ENCODE measurements around the gene FOXJ3.

FOXJ3 gene

GRCh38 chr1:42239041-42239440, 96.0 kb downstream of the FOXJ3 start:
- Histone ChIP-seq H3K4me1 (ENCODE audit: control insufficient read depth, low read depth, low read length) (no peaks in the 10 kb centered on the region), H3K9ac (ENCODE audit: low read length) (no peak overlapping the region), H3K27ac (ENCODE audit: low read length) (no peak overlapping the region), H3K36me3 (ENCODE audit: control insufficient read depth, low read depth, low read length) (no peaks in the 10 kb centered on the region), H3K4me3 (ENCODE audit: low read length) (no peak overlapping the region), H3K9me3 (ENCODE audit: control insufficient read depth, low read depth, low read length) (peaks cover 32% of the 10 kb centered on the region), H3K27me3 (ENCODE audit: control insufficient read depth, insufficient read depth, low read length) (no peaks in the 10 kb centered on the region)

- no peaks in the 10 kb centered on the region for H3K27me3 ChIP-seq (ENCODE audit: control insufficient read depth, insufficient read depth, low read length)
Observed at GRCh38 chr1:42231253-42231652, 103.8 kb downstream of the FOXJ3 start.

DNA sequence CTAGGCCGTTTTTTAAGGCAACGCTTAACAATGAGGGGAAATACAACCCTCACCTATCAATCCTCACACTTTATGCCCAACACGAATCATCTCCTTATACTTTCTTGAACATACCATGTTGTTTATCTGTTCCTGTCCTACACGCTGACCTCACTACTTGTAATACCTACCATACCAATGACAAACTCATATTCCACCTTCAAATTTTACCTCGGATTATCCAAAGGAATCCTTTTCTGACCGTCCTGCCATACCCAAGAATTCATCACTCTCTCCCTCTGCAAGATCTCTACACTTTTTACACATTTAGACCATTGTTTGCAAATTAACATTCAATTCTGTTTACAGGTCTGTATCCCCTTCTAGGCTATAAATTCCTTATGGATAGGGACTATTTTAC, 106.1 kb downstream of the FOXJ3 start:
- H3K36me3 ChIP-seq (ENCODE audit: control insufficient read depth, low read depth, low read length), result no peaks in the 10 kb centered on the region
- H3K9ac ChIP-seq (ENCODE audit: low read length), result no peak overlapping the region
- no peaks in the 10 kb centered on the region for H3K9me3 ChIP-seq (ENCODE audit: control insufficient read depth, low read depth, low read length)
- no peak overlapping the region for H3K4me3 ChIP-seq (ENCODE audit: low read length)
- no peaks in the 10 kb centered on the region for H3K4me1 ChIP-seq (ENCODE audit: control insufficient read depth, low read depth, low read length)
- no peaks in the 10 kb centered on the region for H3K27me3 ChIP-seq (ENCODE audit: control insufficient read depth, insufficient read depth, low read length)
- H3K27ac ChIP-seq (ENCODE audit: low read length), result no peak overlapping the region

More at GRCh38 chr1:42231253-42231652, 103.8 kb downstream of the FOXJ3 start:
- no peak overlapping the region for H3K27ac ChIP-seq (ENCODE audit: low read length)
- H3K4me1 ChIP-seq (ENCODE audit: control insufficient read depth, low read depth, low read length), result no peaks in the 10 kb centered on the region
- H3K9ac ChIP-seq (ENCODE audit: low read length), result no peak overlapping the region
- no peak overlapping the region for H3K4me3 ChIP-seq (ENCODE audit: low read length)
- H3K36me3 ChIP-seq (ENCODE audit: control insufficient read depth, low read depth, low read length), result no peaks in the 10 kb centered on the region
- H3K9me3 ChIP-seq (ENCODE audit: control insufficient read depth, low read depth, low read length), result peaks cover 9% of the 10 kb centered on the region

GRCh38 chr1:42223036-42223435, 112.0 kb downstream of the FOXJ3 start:
- no peaks in the 10 kb centered on the region for H3K36me3 ChIP-seq (ENCODE audit: control insufficient read depth, low read depth, low read length)
- no peaks in the 10 kb centered on the region for H3K27me3 ChIP-seq (ENCODE audit: control insufficient read depth, insufficient read depth, low read length)
- no peak overlapping the region for H3K4me3 ChIP-seq (ENCODE audit: low read length)
- no peak overlapping the region for H3K9ac ChIP-seq (ENCODE audit: low read length)
- peaks cover 12% of the 10 kb centered on the region for H3K4me1 ChIP-seq (ENCODE audit: control insufficient read depth, low read depth, low read length)
- H3K27ac ChIP-seq (ENCODE audit: low read length), result no peak overlapping the region
- H3K9me3 ChIP-seq (ENCODE audit: control insufficient read depth, low read depth, low read length), result no peaks in the 10 kb centered on the region

- Histone ChIP-seq H3K4me1 (ENCODE audit: control insufficient read depth, low read depth, low read length) (peaks cover 12% of the 10 kb centered on the region), H3K36me3 (ENCODE audit: control insufficient read depth, low read depth, low read length) (no peaks in the 10 kb centered on the region), H3K27me3 (ENCODE audit: control insufficient read depth, insufficient read depth, low read length) (no peaks in the 10 kb centered on the region), H3K4me3 (ENCODE audit: low read length) (no peak overlapping the region), H3K9ac (ENCODE audit: low read length) (no peak overlapping the region), H3K9me3 (ENCODE audit: control insufficient read depth, low read depth, low read length) (no peaks in the 10 kb centered on the region), H3K27ac (ENCODE audit: low read length) (no peak overlapping the region)
Observed at GRCh38 chr1:42221952-42222606, 113.0 kb downstream of the FOXJ3 start.

DNA sequence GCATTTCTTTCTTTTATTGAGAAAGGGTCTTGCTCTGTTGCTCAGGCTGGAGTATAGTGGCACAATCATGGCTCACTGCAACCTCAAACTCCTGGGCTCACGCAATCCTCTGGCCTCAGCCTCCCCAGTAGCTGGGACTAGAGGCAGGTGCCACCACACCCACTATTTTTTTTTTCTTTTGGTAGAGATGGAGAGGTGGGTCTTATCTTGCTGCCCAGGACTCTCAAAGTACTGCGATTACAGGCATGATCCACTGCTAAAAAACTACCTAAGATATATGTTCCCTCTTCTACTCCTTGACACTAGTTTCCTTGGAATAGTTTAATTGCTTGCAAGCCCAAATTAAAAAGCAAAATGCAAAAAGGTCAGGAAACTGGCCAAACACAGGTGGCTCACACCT, 113.6 kb downstream of the FOXJ3 start:
- H3K9ac ChIP-seq (ENCODE audit: low read length), result no peak overlapping the region
- H3K4me3 ChIP-seq (ENCODE audit: low read length), result no peak overlapping the region
- peaks cover 12% of the 10 kb centered on the region for H3K4me1 ChIP-seq (ENCODE audit: control insufficient read depth, low read depth, low read length)
- no peaks in the 10 kb centered on the region for H3K9me3 ChIP-seq (ENCODE audit: control insufficient read depth, low read depth, low read length)
- no peaks in the 10 kb centered on the region for H3K36me3 ChIP-seq (ENCODE audit: control insufficient read depth, low read depth, low read length)
- H3K27me3 ChIP-seq (ENCODE audit: control insufficient read depth, insufficient read depth, low read length), result no peaks in the 10 kb centered on the region
- no peak overlapping the region for H3K27ac ChIP-seq (ENCODE audit: low read length)

DNA sequence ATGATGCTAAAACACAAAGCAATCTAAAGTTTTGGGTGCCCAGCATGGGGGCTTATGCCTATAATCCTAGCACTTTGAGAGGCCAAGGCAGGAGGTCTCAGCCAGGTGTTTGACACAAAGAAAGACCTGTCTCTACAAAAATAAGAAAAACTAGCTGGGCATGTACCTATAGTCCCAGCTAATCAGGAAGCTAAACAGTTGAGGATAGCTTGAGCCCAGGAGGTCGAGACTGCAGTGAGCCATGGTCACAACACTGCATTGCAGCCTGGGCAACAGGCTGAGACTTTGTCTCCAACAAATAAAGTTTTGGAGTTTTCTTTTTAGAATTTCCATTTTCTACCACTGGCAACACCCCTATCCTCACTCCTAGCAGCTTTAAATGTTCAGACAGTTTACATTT, 115.4 kb downstream of the FOXJ3 start:
- Histone ChIP-seq H3K9me3 (ENCODE audit: control insufficient read depth, low read depth, low read length) (no peaks in the 10 kb centered on the region), H3K27me3 (ENCODE audit: control insufficient read depth, insufficient read depth, low read length) (no peaks in the 10 kb centered on the region), H3K27ac (ENCODE audit: low read length) (no peak overlapping the region), H3K36me3 (ENCODE audit: control insufficient read depth, low read depth, low read length) (peaks cover under 1% of the 10 kb centered on the region), H3K4me1 (ENCODE audit: control insufficient read depth, low read depth, low read length) (peaks cover 12% of the 10 kb centered on the region), H3K4me3 (ENCODE audit: low read length) (no peak overlapping the region), H3K9ac (ENCODE audit: low read length) (no peak overlapping the region)

DNA sequence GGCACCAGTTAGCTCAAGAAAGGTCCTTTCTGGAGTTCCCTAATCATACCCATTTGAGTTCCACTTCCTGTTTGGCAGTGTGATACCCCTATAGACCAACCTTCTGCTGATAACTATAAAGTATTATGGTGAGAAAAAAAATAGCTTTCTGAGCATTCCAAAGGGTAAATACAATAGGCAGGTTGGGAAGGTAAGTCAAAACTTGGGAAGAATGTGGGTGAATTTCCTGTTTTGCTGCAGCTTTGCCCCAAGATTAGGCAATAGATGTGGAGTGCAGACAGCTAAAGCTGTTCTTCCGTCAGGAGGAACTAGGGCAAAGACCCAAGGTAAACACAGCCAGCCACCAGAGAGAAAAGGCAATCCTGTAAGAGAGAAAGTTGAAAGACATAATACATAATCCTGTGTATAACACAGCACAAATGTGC, 120.6 kb downstream of the FOXJ3 start:
- Histone ChIP-seq H3K27me3 (ENCODE audit: control insufficient read depth, insufficient read depth, low read length) (no peaks in the 10 kb centered on the region), H3K9ac (ENCODE audit: low read length) (no peak overlapping the region), H3K9me3 (ENCODE audit: control insufficient read depth, low read depth, low read length) (no peaks in the 10 kb centered on the region), H3K4me1 (ENCODE audit: control insufficient read depth, low read depth, low read length) (peaks cover 8% of the 10 kb centered on the region), H3K27ac (ENCODE audit: low read length) (no peak overlapping the region), H3K4me3 (ENCODE audit: low read length) (no peak overlapping the region), H3K36me3 (ENCODE audit: control insufficient read depth, low read depth, low read length) (peaks cover 4% of the 10 kb centered on the region)

DNA sequence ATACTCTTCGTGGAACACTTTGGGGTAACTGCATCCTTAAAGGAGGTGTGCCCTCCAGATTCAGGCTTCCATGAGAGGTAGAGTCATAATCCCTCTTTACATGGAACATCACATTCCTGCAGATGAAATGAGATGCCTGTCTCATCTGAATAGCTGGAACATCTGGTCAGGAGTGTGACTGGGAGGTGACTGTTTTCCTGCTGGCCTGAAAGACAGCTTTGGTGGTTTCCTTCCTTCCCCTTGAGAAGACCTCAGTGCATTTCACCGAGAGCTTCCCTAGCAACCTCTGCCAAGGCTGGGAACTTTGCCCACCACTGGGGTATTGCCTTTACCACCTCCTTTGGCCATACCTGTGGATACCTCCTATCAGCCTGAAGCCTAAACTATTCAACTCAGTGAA, 123.8 kb downstream of the FOXJ3 start:
- no peaks in the 10 kb centered on the region for H3K9me3 ChIP-seq (ENCODE audit: control insufficient read depth, low read depth, low read length)
- peaks cover 8% of the 10 kb centered on the region for H3K4me1 ChIP-seq (ENCODE audit: control insufficient read depth, low read depth, low read length)
- no peaks in the 10 kb centered on the region for H3K27me3 ChIP-seq (ENCODE audit: control insufficient read depth, insufficient read depth, low read length)
- H3K4me3 ChIP-seq (ENCODE audit: low read length), result no peak overlapping the region
- peaks cover 4% of the 10 kb centered on the region for H3K36me3 ChIP-seq (ENCODE audit: control insufficient read depth, low read depth, low read length)
- H3K27ac ChIP-seq (ENCODE audit: low read length), result no peak overlapping the region
- H3K9ac ChIP-seq (ENCODE audit: low read length), result no peak overlapping the region

DNA sequence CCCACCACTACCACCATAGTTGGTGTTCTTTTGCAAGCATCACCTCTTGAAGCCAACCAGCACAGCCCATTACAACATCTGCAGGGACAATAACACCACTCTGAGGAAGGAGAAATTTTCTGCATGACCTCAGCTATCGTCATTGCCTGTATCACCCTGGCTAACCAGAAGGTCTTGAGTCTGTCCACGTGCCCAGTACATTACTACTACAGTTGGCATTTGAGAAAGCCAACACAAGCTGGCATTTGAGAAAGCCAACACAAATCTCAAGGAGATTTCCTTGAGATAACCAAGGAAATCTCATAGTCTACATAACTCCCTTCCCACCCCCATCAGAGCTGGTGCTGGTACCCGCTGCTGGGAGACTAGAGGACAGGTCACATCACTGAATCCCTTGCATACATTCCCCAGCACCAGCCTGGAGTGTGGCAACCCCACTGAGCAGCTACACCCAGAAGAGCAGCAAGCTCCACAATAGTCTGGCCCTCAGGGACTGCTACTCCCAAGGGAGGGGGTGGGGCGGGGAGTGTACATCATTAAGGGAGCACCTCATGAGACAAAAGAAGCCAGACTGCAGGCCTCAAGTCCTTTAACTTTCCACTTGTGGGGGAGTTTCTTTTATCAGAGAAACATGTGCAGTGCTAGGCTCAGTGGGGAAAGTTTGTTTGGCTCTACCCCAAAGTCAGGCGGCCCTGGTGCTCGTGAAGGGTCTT, 124.5 kb downstream of the FOXJ3 start:
- H3K9ac ChIP-seq (ENCODE audit: low read length), result no peak overlapping the region
- no peak overlapping the region for H3K4me3 ChIP-seq (ENCODE audit: low read length)
- H3K36me3 ChIP-seq (ENCODE audit: control insufficient read depth, low read depth, low read length), result peaks cover 4% of the 10 kb centered on the region
- no peaks in the 10 kb centered on the region for H3K9me3 ChIP-seq (ENCODE audit: control insufficient read depth, low read depth, low read length)
- H3K4me1 ChIP-seq (ENCODE audit: control insufficient read depth, low read depth, low read length), result peaks cover 8% of the 10 kb centered on the region
- no peak overlapping the region for H3K27ac ChIP-seq (ENCODE audit: low read length)
- no peaks in the 10 kb centered on the region for H3K27me3 ChIP-seq (ENCODE audit: control insufficient read depth, insufficient read depth, low read length)

GRCh38 chr1:42209526-42210251, 125.3 kb downstream of the FOXJ3 start:
- Histone ChIP-seq H3K27ac (ENCODE audit: low read length) (no peak overlapping the region), H3K4me1 (ENCODE audit: control insufficient read depth, low read depth, low read length) (peaks cover 8% of the 10 kb centered on the region), H3K9me3 (ENCODE audit: control insufficient read depth, low read depth, low read length) (no peaks in the 10 kb centered on the region), H3K4me3 (ENCODE audit: low read length) (no peak overlapping the region), H3K36me3 (ENCODE audit: control insufficient read depth, low read depth, low read length) (peaks cover 6% of the 10 kb centered on the region), H3K27me3 (ENCODE audit: control insufficient read depth, insufficient read depth, low read length) (no peaks in the 10 kb centered on the region), H3K9ac (ENCODE audit: low read length) (no peak overlapping the region)
